Uterus (tissue), 4 donors: Measurements from ENCODE around the gene TNRC18. TPM values are rescaled to one million over a fixed set of nuclear protein-coding genes. Genes with fewer than 3 reads are reported as not detected.
"Not testable (repeated sequence)": the region's sequence is repeated elsewhere in the genome, so short reads cannot be mapped to it uniquely, and the experiment has no call there.

ENCODE experiments used
- DNase-seq, 2 donors: peaks; one replicate each; pipeline ENCODE4 v3.0.0-alpha.2; 2019 to 2020
- H3K27ac ChIP-seq, 2 donors: fragments of 200-600 bp; sonication (generic); 1 replicate in 1 of 2; 2 replicates in 1 of 2; pipeline ENCODE4 v1.5.1; 2016 to 2018
- H3K27me3 ChIP-seq, 2 donors: fragments of 200-600 bp; sonication (generic); one replicate each; pipeline ENCODE4 v1.5.1; 2018 to 2019; ENCODE audit warnings: control low read depth in 1 of 2
- H3K36me3 ChIP-seq, 2 donors: fragments of 200-600 bp; sonication (generic); one replicate each; pipeline ENCODE4 v1.5.1; 2019; ENCODE audit warnings: control low read depth in 1 of 2
- H3K4me1 ChIP-seq, 2 donors: fragments of 200-600 bp; sonication (generic); one replicate each; pipeline ENCODE4 v1.5.1; 2018 to 2019; ENCODE audit warnings: control low read depth in 1 of 2
- H3K4me3 ChIP-seq, 2 donors: fragments of 200-600 bp; sonication (generic); 1 replicate in 1 of 2; 2 replicates in 1 of 2; pipeline ENCODE4 v1.5.1; 2018 to 2019; ENCODE audit warnings: mild to moderate bottlenecking in 1 of 2
- H3K9me3 ChIP-seq, 2 donors: fragments of 200-600 bp; sonication (generic); one replicate each; pipeline ENCODE4 v1.5.1; 2019; ENCODE audit warnings: control low read depth in 1 of 2
- POLR2A ChIP-seq, 2 donors: fragments of 450-650 bp; IDR thresholded peaks; one replicate each; pipeline ENCODE4 v1.6.1; 2016; ENCODE audit warnings: antibody characterized with exemption in 2 of 2, mild to moderate bottlenecking in 1 of 2, moderate library complexity in 1 of 2
- intact Hi-C: fragments of 100-400 bp; cut with DNase I; formaldehyde crosslinking; loops from one replicate; pipeline ENCODE4 v1.15.1; 2023; ENCODE audit warnings: low total_unique reads
- total RNA-seq, 4 donors: library from RNA; depleted of rRNA in 3 of 4; stranded (reverse); fragments of >200 nt in 3 of 4; gene quantifications; one replicate each; pipeline versions ENCODE4 v1.1.0 to v1.2.4, GENCODE V29; 2014 to 2023
- TF ChIP-seq, protein P1 (sequence below), 4 experiments: fragments of 200-600 bp in 2 of 4; fragments of 450-650 bp in 2 of 4; sonication (generic) in 2 of 4; IDR thresholded peaks; one replicate each; pipeline ENCODE4 v1.5.1; 2016 to 2019; ENCODE audit warnings: antibody characterized with exemption in 4 of 4, mild to moderate bottlenecking in 2 of 4, moderate library complexity in 1 of 4
- donor health status: DM: yes; HTN: yes; CAD: no.

TNRC18 gene
- total RNA-seq, 4 donors from 2014 or later, result 28.2 to 179 (median 62.1) TPM

DNA sequence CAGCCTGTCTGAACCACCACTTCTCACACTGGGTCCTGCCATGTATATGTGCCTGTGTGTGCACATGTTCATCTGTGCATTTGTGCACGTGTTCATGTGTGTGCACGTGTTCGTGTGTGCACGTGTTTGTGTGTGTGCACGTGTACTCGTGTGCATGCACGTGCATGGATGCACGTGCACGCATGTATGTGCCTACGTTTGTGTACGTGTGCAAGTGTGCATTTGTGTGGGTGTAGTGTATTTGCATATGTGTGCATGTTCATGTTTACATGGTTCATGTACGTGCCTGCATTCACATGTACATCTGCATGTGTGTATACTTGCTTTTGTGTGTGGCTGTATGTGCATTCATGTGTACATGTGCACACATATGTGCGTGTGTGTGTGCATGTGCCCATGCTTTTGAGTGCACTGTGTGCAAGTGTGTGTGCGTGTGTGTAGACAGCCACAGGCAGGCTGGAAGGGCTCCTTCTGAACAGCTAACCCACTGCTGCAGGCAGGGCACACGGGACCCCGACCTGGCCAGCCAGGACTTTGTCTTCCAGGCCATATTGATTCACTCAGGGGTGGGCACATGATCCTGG, 112.7 kb downstream of the TNRC18 start:
- no peak for TF ChIP-seq POLR2A (IDR thresholded peaks at IDR 0.05)
- TF ChIP-seq, protein P1, sequence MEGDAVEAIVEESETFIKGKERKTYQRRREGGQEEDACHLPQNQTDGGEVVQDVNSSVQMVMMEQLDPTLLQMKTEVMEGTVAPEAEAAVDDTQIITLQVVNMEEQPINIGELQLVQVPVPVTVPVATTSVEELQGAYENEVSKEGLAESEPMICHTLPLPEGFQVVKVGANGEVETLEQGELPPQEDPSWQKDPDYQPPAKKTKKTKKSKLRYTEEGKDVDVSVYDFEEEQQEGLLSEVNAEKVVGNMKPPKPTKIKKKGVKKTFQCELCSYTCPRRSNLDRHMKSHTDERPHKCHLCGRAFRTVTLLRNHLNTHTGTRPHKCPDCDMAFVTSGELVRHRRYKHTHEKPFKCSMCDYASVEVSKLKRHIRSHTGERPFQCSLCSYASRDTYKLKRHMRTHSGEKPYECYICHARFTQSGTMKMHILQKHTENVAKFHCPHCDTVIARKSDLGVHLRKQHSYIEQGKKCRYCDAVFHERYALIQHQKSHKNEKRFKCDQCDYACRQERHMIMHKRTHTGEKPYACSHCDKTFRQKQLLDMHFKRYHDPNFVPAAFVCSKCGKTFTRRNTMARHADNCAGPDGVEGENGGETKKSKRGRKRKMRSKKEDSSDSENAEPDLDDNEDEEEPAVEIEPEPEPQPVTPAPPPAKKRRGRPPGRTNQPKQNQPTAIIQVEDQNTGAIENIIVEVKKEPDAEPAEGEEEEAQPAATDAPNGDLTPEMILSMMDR (IDR thresholded peaks at IDR 0.05), result no peak
- no peaks in the 10 kb centered on the region for H3K36me3 ChIP-seq

DNA sequence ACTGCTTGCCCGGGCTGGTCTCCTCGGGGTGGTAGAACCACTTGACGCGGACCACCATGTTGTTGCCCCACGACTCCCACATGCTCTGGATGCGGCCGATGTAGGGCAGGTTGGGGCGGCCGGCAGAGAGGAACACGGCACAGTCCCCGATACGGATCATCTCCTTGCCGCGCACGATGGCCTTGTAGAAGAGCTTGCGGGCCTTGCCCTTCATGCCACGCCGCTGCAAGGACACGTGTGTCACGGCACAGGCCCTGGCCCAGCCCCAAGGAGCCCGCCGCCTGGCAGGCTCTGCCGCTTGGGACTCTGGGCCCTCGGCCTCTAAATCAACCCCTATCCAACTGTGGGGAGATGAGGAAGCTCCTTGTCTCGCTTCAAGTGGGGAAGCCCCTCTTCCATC, 114.5 kb downstream of the TNRC18 start:
- no peaks in the 10 kb centered on the region for H3K27me3 ChIP-seq
- no peaks in the 10 kb centered on the region for H3K9me3 ChIP-seq
- H3K4me3 ChIP-seq, result no peak overlapping the region
- intact Hi-C loops, result no loop called here
- no peak overlapping the region for H3K27ac ChIP-seq
- no peaks in the 10 kb centered on the region for H3K36me3 ChIP-seq
- no peak for TF ChIP-seq POLR2A (IDR thresholded peaks at IDR 0.05)
- TF ChIP-seq, protein P1 (IDR thresholded peaks at IDR 0.05), result no peak
- no peak for DNase-seq
- peaks cover 0 to 4% of the 10 kb centered on the region in 2 donors for H3K4me1 ChIP-seq

More for the DNA sequence above, 112.7 kb downstream of the TNRC18 start:
- Histone ChIP-seq H3K27ac (no peak overlapping the region), H3K9me3 (no peaks in the 10 kb centered on the region), H3K4me1 (peaks cover 0 to 4% of the 10 kb centered on the region in 2 donors), H3K27me3 (no peaks in the 10 kb centered on the region), H3K4me3 (no peak overlapping the region)
- no peak for DNase-seq
- intact Hi-C loops, result no loop called here

DNA sequence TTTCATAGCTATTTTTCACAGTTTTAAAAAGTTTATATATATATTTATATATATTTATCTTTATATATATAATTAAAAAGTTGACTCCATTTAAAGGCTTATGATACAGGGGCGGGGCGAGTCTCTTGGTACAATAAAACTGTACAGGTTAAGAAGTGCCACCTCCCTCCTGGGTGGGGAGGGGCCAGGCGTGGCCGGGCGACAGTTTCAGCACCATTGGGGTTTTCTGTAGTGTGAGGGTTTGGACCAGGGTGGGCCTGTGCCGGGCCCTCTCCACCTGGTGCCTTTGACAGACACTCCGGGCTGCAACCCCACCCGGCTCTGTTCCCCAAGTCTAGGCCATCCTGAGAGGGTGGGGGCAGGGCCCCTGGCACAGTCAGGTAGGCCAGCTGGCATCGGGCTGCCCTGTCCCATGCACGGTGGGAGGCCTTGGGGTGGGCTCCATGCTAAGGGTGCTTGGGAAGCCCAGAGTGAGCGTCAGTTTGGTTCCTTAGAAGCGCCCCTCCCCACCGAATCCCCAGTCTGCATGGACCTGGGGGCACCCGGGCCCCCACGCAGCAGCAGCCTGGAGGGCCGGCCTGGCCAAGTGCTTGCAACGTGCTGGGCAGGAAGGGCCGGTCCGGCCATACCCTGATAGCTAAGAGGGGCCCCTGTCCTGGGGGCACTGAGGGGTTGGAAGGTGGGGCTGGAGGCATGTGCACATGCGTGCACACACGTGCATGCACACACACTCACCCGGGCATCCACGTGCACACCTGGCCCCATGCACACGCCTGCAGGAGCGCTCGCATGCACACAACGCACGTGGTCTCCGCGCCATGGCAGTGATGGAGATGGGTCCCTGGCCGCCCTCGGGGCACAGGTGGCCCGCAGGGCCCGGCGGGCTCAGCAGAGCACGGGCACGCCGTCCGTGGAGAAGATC, 116.2 kb downstream of the TNRC18 start:
- H3K36me3 ChIP-seq, DNase-seq, H3K4me3 ChIP-seq, H3K4me1 ChIP-seq, H3K27me3 ChIP-seq, H3K27ac ChIP-seq, H3K9me3 ChIP-seq, intact Hi-C loops: not testable (repeated sequence)

DNA sequence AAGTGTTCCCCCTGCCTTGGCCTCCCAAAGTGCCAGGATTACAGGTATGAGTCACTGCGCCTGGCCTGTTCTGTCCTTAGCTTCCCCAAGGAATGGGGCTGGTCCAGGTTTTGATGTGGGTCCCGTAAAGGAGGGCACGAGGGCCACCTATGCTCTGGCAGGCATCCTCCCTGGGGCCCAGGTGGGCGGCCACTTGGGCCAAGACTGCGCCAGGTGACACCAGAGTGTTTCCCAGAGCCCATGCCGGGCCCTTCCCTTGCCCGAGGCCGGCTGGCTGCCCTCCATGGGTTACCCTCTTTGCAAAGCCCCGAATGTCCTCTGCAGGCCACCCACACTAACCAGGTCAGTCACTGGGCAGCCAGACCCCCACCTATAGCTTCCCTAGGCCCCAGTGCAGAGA, 118.6 kb downstream of the TNRC18 start:
- H3K27ac ChIP-seq, DNase-seq, H3K27me3 ChIP-seq, H3K4me3 ChIP-seq, intact Hi-C loops, H3K9me3 ChIP-seq, H3K36me3 ChIP-seq, H3K4me1 ChIP-seq: not testable (repeated sequence)

DNA sequence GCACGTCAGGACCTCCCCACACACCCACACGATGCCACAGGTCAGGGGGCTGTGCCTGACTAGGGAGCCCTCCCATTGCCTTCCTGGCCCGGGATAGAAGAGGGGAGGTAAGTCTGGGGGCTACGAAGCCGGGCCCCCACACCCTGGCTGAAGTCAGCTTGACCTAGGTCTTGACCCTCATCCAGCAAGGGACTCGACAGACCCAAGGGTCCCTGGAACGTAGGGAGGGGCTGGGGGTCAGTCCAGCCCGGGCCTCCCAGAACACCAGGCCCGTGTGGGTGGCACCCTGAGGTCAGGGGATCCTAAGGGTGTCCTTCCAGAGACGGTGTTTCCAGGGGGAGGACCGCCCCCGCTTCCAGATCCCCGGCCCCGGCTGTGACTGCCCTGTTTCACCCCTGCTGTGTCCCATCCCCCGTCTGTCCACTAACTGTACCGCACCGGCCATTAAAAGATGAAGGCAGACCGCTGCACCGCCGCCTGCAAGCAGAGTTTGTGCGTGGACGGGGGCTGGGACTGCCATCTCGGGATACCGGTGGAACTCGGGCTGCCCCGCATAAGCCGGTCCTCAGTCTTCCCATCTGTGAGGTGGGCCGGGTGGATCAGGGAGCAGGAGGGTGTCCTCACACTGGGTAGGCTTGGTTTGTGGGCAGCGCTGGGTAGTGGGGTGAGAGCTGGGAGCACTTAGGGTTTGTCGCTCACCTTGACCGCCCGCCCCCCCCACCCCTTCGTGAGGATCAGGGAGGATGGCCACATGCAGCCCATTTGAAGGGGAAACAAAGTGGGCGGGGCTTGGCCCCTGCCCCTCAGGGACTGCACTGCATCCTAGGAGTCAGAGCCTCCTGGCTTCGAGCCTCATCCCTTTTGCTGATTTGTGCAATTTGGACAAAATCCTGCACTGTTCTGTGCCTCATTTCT, 119.8 kb downstream of the TNRC18 start:
- no peaks in the 10 kb centered on the region for H3K36me3 ChIP-seq
- H3K27me3 ChIP-seq, result no peaks in the 10 kb centered on the region
- no peaks in the 10 kb centered on the region for H3K9me3 ChIP-seq
- no peak for DNase-seq
- no peak overlapping the region for H3K4me3 ChIP-seq
- H3K27ac ChIP-seq, result no peak overlapping the region
- TF ChIP-seq, protein P1 (IDR thresholded peaks at IDR 0.05), result no peak
- no peak for TF ChIP-seq POLR2A (IDR thresholded peaks at IDR 0.05)
- intact Hi-C loops, result no loop called here
- no peaks in the 10 kb centered on the region for H3K4me1 ChIP-seq
